Hepatocyte (in vitro differentiated cells): Measurements from ENCODE around the gene GNG7. TPM values are rescaled to one million over a fixed set of nuclear protein-coding genes. Genes with fewer than 3 reads are reported as not detected.

Source experiments
- DNase-seq: peaks from one replicate; pipeline ENCODE4 v3.0.0-alpha.2; 2016; ENCODE audit warnings: low spot score
- H2AFZ ChIP-seq: fragments of 200-600 bp; sonication (generic); 2 replicates; pipeline ENCODE4 v1.6.0; 2016; ENCODE audit warnings: antibody characterized with exemption, mild to moderate bottlenecking
- H3K27ac ChIP-seq: fragments of 200-600 bp; sonication (generic); 2 replicates; pipeline ENCODE4 v1.5.1; 2016; ENCODE audit warnings: mild to moderate bottlenecking
- H3K27me3 ChIP-seq: fragments of 200-600 bp; sonication (generic); 2 replicates; pipeline ENCODE4 v1.6.1; 2016
- H3K36me3 ChIP-seq: fragments of 200-600 bp; sonication (generic); replicated peaks from 2 replicates; pipeline ENCODE4 v1.5.1; 2016; ENCODE audit warnings: low read depth; ENCODE audit not compliant: insufficient read depth
- H3K4me1 ChIP-seq: fragments of 200-600 bp; sonication (generic); 2 replicates; pipeline ENCODE4 v1.5.1; 2016; ENCODE audit warnings: mild to moderate bottlenecking, moderate library complexity; ENCODE audit not compliant: insufficient read depth
- H3K4me2 ChIP-seq: fragments of 200-600 bp; sonication (generic); 2 replicates; pipeline ENCODE4 v1.6.0; 2016
- H3K4me3 ChIP-seq: fragments of 200-600 bp; sonication (generic); 2 replicates; pipeline ENCODE4 v1.5.1; 2016; ENCODE audit warnings: mild to moderate bottlenecking
- H3K79me2 ChIP-seq: fragments of 200-600 bp; sonication (generic); 2 replicates; pipeline ENCODE4 v1.6.0; 2017; ENCODE audit warnings: mild to moderate bottlenecking
- H3K9me2 ChIP-seq: fragments of 200-600 bp; sonication (generic); replicated peaks from 2 replicates; pipeline ENCODE4 v1.6.0; 2017; ENCODE audit warnings: mild to moderate bottlenecking; ENCODE audit not compliant: insufficient read depth
- H3K9me3 ChIP-seq: fragments of 200-600 bp; sonication (generic); 2 replicates; pipeline ENCODE4 v1.5.1; 2016; ENCODE audit warnings: low read depth, mild to moderate bottlenecking
- H4K20me1 ChIP-seq: fragments of 200-600 bp; sonication (generic); 2 replicates; pipeline ENCODE4 v1.6.0; 2016; ENCODE audit warnings: mild to moderate bottlenecking; ENCODE audit not compliant: insufficient read depth, poor library complexity, severe bottlenecking
- EZH2 ChIP-seq: fragments of 200-600 bp; sonication (generic); IDR thresholded peaks from 2 replicates; pipeline ENCODE4 v1.6.1; 2016; ENCODE audit warnings: antibody characterized with exemption, mild to moderate bottlenecking, borderline replicate concordance
- EZH2phosphoT487 ChIP-seq: fragments of 200-600 bp; sonication (generic); IDR thresholded peaks from one replicate; pipeline ENCODE4 v1.6.1; 2018; ENCODE audit warnings: antibody characterized with exemption, mild to moderate bottlenecking, low read depth, moderate library complexity; ENCODE audit not compliant: unreplicated experiment, severe bottlenecking
- WGBS: methylation state at CpG from one replicate; pipeline ENCODE4 v1.1.6; 2016; ENCODE audit warnings: low lambda C conversion rate; ENCODE audit errors: missing lambda C conversion rate; 5-methylcytosine and 5-hydroxymethylcytosine counted together
- polyA plus RNA-seq: library from polyadenylated mRNA; unstranded; fragments of >200 nt; fragmentation: Nextera tagmentation; extraction: Ambion mirVana; gene quantifications from 2 replicates; pipeline ENCODE4 v1.2.1, GENCODE V29; 2016
- total RNA-seq: library from RNA; depleted of rRNA; stranded (reverse); fragments of >200 nt; gene quantifications from 2 replicates; pipeline ENCODE4 v1.2.3, GENCODE V29; 2014
- TF ChIP-seq, protein P1 (sequence below): fragments of 200-600 bp; sonication (generic); IDR thresholded peaks from 2 replicates; pipeline ENCODE4 v1.5.1; 2016; ENCODE audit warnings: antibody characterized with exemption, mild to moderate bottlenecking; ENCODE audit not compliant: poor library complexity

The GNG7 gene
- total and polyA plus RNA-seq, 2 experiments from 2014 or later, result 1.2 to 1.9 TPM

- no peaks in the 10 kb centered on the region for H4K20me1 ChIP-seq
- DNase-seq, result no peak
- no peaks in the 10 kb centered on the region for H3K9me3 ChIP-seq
- no peak overlapping the region for H2AFZ ChIP-seq
- no peaks in the 10 kb centered on the region for H3K36me3 ChIP-seq
- H3K4me1 ChIP-seq, result no peaks in the 10 kb centered on the region
- H3K27ac ChIP-seq, result no peak overlapping the region
- TF ChIP-seq EZH2phosphoT487 (no peak), EZH2 (no peak)
- TF ChIP-seq, protein P1, sequence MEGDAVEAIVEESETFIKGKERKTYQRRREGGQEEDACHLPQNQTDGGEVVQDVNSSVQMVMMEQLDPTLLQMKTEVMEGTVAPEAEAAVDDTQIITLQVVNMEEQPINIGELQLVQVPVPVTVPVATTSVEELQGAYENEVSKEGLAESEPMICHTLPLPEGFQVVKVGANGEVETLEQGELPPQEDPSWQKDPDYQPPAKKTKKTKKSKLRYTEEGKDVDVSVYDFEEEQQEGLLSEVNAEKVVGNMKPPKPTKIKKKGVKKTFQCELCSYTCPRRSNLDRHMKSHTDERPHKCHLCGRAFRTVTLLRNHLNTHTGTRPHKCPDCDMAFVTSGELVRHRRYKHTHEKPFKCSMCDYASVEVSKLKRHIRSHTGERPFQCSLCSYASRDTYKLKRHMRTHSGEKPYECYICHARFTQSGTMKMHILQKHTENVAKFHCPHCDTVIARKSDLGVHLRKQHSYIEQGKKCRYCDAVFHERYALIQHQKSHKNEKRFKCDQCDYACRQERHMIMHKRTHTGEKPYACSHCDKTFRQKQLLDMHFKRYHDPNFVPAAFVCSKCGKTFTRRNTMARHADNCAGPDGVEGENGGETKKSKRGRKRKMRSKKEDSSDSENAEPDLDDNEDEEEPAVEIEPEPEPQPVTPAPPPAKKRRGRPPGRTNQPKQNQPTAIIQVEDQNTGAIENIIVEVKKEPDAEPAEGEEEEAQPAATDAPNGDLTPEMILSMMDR, result no peak
- no peaks in the 10 kb centered on the region for H3K79me2 ChIP-seq
- H3K4me2 ChIP-seq, result no peak overlapping the region
- peaks cover 31% of the 10 kb centered on the region for H3K27me3 ChIP-seq
- no peak overlapping the region for H3K4me3 ChIP-seq
- 88% methylated on average over 13 of the region's 15 CpGs for WGBS
- no peaks in the 10 kb centered on the region for H3K9me2 ChIP-seq
Measured at GRCh38 chr19:2726160-2726855, 23.8 kb upstream of the GNG7 start.

- DNase-seq, result no peak
- Histone ChIP-seq H3K36me3 (no peaks in the 10 kb centered on the region), H3K9me2 (no peaks in the 10 kb centered on the region), H3K27me3 (peaks cover 43% of the 10 kb centered on the region), H3K4me3 (no peak overlapping the region), H2AFZ (no peak overlapping the region), H3K79me2 (no peaks in the 10 kb centered on the region), H3K9me3 (no peaks in the 10 kb centered on the region), H3K4me2 (no peak overlapping the region), H3K27ac (no peak overlapping the region), H3K4me1 (peaks cover 5% of the 10 kb centered on the region), H4K20me1 (no peaks in the 10 kb centered on the region)
- TF ChIP-seq EZH2phosphoT487, result no peak
- TF ChIP-seq, protein P1, result no peak
- TF ChIP-seq EZH2, result no peak
- WGBS, result 73% methylated on average over 7 of the region's 7 CpGs
Measured at GRCh38 chr19:2724148-2724557, 21.7 kb upstream of the GNG7 start.

GRCh38 chr19:2723747-2724146, 21.3 kb upstream of the GNG7 start:
- no peak overlapping the region for H2AFZ ChIP-seq

More at GRCh38 chr19:2723747-2724146, 21.3 kb upstream of the GNG7 start:
- no peak overlapping the region for H3K4me3 ChIP-seq
- H3K4me1 ChIP-seq, result peaks cover 5% of the 10 kb centered on the region
- H3K27me3 ChIP-seq, result peaks cover 43% of the 10 kb centered on the region
- TF ChIP-seq EZH2, result no peak
- no peak for TF ChIP-seq EZH2phosphoT487
- TF ChIP-seq, protein P1, result no peak
- no peaks in the 10 kb centered on the region for H3K79me2 ChIP-seq
- no peaks in the 10 kb centered on the region for H3K36me3 ChIP-seq
- no peak overlapping the region for H3K4me2 ChIP-seq
- no peaks in the 10 kb centered on the region for H4K20me1 ChIP-seq
- WGBS, result 82% methylated on average over 14 of the region's 14 CpGs
- H3K9me3 ChIP-seq, result no peaks in the 10 kb centered on the region
- no peaks in the 10 kb centered on the region for H3K9me2 ChIP-seq
- no peak overlapping the region for H3K27ac ChIP-seq
- no peak for DNase-seq
